Right kidney (tissue), 1 donor: Measurements from ENCODE around the gene ZFP1.
"Not testable (repeated sequence)": the region's sequence is repeated elsewhere in the genome, so short reads cannot be mapped to it uniquely, and the experiment has no call there.

Experiments
- DNase-seq: peaks from one replicate; pipeline ENCODE4 v3.0.0-alpha.2; 2016

The ZFP1 gene

DNA sequence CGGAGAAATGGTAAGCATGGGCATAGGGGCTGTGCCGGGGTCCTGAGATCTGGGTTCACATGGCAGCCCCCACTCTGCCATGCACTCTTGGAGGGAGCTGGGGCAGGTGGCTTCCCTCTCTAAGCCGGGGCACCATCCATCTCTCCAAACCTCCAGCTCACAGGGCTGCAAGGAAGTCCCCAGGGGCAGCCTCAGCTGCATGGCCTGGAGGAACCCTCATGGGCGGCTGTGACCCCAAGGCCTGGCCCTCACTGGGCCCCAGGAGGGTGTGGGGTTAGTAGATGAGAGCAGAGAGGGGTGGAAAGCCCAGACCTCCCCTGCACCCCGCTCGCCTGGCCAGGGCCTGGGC lies 56.1 kb downstream of the ZFP1 start:
- no peak for DNase-seq

DNA sequence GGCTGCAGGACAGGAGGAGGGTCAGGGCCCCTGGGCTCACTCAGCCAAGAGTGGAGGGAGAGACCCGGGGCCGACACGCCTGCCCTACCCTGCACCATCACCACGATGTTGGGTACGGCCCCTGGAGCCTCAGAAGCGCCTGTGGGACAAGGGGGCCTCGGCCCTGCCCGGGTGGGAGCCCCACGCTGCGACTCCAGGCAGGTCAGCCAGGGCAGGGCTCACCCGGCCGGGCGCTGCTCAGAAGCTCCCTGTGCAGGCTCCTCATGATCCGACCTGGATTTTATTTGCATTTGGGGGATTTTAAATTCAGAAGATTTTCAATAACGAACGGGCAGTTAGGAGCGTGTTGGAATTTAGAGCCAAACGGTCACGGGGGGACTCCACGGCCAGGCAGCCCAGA lies 56.6 kb downstream of the ZFP1 start:
- not testable (repeated sequence) for DNase-seq

DNA sequence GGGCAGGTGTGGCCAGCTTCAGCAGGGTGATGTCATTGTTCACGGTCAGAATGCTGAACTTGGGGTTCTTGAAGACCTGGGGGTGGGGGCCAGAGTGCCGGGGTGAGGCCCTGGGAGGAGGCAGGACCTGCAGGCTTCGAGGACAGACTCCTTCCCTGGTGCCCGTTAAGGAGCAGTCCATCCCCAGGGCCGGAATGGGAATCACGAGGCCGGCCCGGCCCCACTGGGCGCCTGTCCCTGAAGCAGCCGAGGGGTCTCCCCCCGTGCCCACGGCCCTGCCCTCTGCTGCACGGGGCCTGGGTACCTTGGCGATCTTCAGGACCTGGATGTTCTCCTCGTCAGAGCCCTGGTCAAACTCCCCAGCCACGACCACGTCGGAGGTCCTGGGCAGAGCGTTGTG lies 57.1 kb downstream of the ZFP1 start:
- DNase-seq = not testable (repeated sequence)

DNA sequence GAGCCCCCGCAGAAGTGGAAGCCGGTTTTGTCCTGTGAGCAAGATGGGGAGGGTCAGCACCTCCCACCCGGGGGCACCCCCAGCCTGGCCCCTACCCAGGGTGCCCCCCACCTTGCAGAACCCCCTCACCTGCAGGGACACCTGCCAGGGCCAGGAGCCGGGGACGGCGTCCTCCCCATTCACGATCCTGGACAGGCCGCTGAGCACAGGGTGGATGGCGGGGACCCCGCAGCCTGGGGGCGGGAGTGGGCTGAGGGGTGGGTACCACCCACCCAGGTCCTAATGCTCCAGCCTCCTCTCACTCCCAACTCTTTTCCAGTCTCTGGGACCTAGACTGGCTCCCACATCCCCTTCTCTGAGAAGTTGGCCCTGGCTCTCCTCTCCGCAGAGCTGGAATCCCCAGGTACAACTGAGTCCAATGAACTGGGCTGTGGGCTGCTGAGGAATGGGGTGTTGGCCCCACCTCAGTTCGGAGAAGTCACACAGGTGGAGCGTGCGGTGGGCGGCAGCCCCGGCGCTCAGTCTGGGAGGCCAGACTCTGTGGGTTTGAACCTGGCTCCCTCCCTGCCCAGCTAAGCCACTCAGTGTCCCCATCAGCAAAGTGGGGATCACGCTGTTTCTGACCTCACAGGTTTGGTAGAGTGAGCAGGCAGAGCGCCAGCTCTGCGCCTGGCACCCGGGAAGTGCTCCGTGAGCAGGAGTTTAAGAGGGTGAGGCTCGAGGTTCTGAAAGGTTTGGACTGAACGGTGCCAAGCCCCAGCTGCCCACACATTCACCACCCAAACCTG lies 57.8 kb downstream of the ZFP1 start:
- DNase-seq = not testable (repeated sequence)

DNA sequence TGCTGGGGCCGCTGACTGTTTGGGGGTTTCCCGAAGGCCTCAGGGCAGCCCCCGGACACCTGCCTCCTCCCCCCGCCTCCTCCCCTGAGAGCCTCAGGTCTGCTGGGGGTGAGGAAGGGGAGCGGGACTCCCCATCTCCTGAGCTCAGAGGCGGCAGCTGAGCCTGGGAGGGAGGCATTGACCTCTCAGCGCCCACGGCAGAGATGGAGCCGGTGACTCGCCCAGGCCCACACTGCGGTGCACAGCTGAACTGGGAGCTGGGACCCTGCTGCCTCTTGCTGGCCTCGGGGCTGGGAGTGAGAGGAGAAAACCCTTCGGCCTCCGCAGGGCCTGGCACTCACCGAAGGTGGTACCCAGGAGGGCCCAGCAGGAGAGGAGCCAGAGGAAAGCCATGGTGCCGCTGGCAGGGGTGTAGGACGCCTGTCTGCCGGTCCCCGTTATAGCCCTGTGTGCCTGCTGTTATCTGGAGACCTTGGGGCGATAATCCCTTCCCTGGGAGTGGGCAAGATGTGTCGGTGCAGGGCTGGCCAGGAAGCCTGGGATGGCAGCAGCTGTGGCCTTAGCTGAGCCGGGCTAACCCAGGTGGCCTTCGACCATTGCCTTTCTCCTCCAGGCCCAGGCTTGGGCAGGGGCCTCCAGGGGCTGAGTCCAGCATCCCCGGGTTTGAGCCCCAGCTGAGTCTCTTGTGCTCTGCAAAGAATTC lies 58.6 kb downstream of the ZFP1 start, which contains the start of gene CTRB2:
TSS of gene CTRB2 (minus strand) at position 413 of the 703 bp plus-strand sequence. CDS start at position 393, 20 bp downstream.
- DNase-seq = no peak

DNA sequence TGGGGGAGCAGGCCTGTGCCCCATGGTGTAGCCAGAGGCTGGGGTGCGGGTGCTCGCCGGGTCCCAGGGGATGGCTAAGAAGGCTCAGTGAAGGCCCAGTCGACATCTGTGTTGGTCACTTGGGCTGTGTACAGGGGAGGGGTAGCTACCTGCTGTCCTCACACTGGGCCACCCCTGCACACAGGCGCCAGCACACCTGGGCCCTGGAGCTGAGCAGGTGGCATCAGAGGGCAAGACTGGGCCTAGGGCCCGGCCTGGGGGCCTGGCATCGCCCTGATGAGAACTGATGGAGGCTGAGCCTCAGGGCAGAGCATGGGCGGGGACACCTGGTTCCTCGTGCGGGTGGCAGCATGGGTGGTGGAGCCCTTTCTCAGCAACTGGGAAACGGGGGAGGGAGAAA lies 59.5 kb downstream of the ZFP1 start:
- DNase-seq = no peak

DNA sequence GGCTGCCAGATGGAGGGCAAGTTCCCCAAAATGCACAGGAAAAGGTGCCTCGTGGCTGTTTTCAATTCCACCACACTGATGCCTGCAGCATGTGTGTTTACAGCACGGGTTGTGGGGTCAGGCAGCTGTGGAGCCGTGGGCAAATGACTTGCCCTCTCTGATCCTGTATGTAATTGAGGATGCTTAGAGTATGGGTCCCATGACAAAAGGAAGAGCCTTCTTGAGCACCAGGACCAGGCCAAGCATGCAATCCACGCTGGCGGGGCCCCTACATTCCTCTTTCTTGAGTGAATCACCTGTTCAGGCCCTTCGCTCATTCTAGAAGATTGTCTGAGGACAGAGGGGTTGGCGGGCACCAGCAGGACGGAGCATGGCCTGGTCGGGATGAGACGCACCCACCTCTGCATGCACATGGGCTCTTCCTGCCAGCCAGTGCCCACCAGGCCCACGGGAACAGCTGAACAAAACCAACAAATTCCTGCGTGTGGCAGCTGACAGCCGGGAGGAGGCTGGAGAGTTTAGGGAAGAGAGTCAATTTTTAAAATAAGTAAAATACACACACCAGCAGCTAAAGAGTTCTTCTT lies 60.0 kb downstream of the ZFP1 start:
- no peak for DNase-seq

DNA sequence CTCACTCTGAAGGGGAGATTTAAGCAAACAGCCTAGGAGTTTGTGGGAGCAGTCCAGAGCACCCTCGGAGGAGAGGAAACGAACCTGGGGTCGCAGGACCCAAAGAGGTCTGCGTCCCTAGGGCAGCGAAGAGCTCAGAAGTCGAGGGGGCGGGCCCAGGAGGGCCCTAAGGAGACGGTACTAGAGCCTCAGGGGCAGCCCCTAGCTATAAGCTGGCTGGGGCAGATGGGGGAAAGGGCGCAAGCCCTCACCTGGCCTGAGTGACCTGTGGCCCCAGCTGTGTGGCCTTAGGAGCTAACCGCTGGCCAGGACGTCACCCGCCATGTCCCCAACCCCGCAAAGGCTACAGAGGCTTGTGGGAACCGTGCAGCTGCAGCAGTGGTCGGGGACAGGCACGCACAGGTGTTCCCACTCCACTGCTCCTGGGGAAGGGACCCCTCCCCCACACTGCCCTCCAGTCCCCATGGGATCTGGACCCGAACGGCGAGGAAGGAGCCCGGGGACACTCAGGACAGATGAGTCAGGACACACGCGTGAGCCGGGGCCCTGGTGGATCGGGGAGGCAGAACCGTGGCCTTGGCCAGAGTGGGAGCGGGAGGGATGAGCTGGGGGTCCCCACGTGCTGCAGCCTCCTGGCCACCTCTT lies 60.7 kb downstream of the ZFP1 start:
- no peak for DNase-seq

DNA sequence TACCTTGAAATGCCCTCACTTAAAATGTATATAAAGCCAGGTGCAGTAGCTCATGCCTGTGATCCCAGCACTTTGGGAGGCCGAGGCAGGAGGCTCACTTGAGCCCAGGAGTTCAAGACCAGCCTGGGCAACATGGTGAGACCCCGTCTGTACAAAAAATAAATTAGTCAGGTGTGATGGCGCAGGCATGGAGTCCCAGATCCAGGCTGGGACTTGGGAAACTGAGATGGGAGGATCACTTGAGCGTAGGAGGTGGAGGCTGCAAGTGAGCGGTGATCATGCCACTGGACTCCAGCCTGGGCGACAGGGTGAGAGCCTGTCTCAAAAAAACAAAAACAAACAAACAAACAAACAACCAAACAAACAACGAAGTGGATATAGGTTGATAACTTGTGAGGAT lies 61.2 kb downstream of the ZFP1 start:
- not testable (repeated sequence) for DNase-seq

DNA sequence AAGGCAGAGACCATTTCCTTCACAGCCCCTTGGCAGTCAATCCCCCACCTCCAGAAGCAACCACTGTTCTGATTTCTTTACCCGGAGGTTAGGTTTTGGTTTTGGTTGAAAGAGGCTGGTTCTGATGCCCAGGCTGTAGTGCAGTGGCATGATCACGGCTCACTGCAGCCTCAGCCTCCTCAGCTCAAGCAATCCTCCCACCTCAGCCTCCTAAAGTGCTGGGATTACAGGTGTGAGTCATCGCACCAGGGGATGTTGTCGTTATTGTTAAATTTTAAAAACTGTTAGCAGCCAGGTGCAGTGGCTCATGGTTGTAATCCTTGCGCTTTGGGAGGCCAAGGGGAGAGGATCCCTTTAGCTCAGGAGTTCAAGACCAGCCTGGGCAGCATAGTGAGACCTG lies 61.6 kb downstream of the ZFP1 start:
- no peak for DNase-seq

DNA sequence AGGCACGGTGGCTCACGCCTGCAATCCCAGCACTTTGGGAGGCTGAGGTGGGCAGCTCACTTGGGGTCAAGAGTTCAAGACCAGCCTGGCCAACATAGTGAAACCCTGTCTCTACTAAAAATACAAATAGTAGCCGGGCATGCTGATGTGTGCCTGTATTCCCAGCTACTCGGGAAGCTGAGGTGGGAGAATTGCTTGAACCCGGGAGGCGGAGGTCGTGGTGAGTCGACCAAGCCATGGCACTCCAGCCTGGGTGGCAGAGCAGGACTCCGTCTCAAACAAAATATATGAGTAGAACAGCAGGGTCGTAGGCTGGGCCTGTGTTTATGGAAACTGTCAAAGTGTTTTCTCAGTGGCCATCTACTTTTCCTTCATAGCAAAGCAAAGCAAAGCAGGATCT lies 63.0 kb downstream of the ZFP1 start:
- DNase-seq = not testable (repeated sequence)

DNA sequence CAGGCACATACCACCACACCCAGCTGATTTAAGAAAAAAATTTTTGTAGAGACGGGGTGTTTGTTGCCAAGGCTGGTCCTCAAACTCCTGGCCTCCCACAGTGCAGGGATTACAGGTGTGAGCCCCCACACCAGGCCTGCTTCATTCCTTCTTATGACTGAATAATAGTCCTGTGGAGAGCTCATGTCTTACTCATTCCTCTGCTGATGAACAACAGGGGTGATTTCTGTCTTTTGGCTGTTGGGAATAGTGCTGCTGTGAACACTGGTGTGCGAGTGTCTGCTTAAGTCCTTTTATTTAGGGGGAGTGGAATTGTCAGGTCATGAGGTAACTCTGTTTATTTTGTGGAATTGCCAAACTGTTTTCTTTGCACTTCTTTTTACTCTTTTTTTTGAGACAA lies 67.8 kb downstream of the ZFP1 start:
- DNase-seq = no peak

DNA sequence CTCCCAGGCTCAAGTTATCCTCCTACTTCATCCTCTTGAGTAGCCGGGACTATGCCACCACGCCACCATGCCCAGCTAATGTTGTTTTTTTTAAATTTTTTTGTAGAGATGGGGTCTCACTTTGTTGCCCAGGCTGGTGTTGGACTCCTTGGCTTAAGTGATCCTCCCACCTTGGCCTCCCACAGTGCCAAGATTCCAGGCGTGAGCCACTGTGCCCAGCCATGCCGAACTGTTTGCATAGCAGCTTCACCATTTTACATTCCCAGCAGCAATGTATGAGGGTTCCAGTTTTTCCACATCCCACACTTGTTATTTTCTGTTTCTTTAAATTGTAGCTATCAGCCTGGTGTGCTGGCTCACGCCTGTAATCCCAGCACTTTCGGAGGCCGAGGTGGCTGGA lies 68.3 kb downstream of the ZFP1 start:
- no peak for DNase-seq

DNA sequence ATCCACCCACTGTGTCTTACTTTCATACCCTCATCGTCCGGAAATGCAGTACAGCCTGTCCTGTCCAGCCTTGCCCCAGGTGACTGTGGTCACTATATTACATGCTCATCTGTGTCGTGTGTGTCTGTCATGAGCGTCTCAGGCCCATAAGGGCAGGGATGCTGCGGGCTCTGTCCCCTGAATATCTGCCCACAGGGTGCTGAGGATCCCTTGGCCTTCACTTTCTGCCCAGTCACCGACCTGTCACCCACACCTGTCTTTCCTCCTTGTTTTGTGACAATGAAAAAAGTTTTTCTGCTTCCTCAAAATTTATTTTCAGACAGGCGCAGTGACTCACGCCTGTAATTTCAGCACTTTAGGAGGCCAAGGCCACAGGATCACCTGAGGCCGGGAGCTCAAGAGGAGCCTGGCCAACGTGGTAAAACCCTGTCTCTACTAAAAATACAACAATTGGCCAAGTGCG lies 69.1 kb downstream of the ZFP1 start:
- no peak for DNase-seq

DNA sequence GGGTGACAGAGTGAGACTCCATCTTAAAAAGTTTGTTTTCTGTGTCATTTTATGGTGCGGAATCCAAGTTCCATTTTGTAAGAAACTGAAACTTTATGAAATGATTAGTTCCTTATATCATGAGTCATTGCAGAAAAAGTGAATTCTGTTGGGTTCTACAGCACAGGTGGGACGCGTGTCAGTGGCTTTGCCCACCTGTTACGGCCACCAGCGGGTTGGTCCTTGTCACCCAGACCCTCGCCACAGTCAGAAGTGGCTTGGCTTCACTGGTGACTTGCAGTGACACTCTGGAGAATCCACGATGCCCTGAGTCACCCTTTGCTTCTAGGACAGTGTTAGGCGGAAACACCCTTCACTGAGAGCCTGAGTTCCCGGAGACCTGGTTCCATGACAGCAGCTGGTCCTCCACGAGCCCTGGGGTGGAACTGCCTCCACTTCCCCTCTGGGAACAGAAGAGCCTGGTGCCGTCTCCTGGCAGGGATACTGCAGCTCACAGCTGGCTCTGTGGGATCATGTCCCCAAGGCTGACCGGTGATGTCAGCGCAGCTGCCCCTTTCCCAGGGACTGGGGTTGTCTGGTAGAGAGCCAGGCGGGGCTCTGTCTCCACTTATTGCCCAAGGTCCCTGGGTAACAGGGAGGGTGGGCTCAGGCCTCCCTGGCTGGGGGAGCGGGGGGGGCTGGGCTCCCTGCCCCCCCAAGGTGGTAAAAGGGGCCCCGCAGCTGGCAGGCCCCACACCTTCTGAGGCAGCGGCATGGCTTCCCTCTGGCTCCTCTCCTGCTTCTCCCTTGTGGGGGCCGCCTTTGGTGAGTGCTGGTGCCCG lies 70.1 kb downstream of the ZFP1 start, which contains the start of gene CTRB1:
TSS of gene CTRB1 (plus strand) at position 733 of the 821 bp plus-strand sequence. CDS start at position 753, 20 bp downstream.
- DNase-seq = no peak

DNA sequence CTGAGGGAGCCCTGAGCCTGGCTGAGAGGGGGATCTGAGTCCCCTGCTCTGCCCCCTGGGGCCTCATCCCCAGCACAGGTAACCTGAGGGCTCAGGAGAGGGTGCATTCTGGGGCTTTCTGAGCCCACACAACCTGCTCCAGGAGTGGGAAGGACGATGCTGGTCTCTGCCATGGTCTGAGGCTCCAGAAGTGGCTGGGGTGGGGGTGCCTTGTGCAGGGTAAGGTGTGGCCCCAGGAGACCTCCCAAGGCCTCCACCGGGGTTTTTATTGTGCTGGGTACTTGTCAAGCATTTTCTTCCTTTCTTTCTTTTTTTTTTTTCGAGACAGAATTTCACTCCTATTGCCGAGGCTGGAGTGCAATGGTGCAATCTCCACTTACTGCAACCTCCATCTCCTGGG lies 70.8 kb downstream of the ZFP1 start:
- no peak for DNase-seq

DNA sequence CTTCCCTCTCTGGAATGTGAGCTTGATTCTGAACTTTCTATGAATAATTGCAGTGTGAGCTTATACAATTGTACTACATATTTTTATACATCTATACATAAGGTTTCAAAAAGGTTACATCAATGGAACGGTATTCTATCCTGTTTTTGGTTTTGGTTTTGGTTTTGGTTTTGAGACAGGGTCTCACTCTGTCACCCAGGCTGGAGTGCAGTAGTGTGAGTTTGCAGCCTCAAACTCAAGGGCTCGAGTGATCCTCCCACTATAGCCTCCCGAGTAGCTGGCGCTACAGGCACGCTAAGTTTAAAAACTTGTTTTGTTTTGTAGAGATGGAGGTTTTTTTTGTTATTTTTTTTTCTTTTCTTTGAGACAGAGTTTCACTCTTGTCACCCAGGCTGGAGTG lies 71.5 kb downstream of the ZFP1 start:
- DNase-seq = no peak
